Peyer's patch (tissue), 4 donors: ENCODE results near the gene B3GLCT.

Experiments
- POLR2A ChIP-seq, 2 donors: fragments of 450-650 bp; IDR thresholded peaks; one replicate each; pipeline ENCODE4 v1.5.1; 2017; ENCODE audit warnings: antibody characterized with exemption in 2 of 2, mild to moderate bottlenecking in 2 of 2, moderate library complexity in 2 of 2
- TF ChIP-seq, protein P1 (sequence below), 6 experiments: fragments of 450-650 bp in 4 of 6; fragments of 200-600 bp in 2 of 6; sonication (generic) in 1 of 6; IDR thresholded peaks; one replicate each; pipeline ENCODE4 v1.5.1; 2017 to 2019; ENCODE audit warnings: antibody characterized with exemption in 6 of 6, mild to moderate bottlenecking in 3 of 6, moderate library complexity in 1 of 6

DNA sequence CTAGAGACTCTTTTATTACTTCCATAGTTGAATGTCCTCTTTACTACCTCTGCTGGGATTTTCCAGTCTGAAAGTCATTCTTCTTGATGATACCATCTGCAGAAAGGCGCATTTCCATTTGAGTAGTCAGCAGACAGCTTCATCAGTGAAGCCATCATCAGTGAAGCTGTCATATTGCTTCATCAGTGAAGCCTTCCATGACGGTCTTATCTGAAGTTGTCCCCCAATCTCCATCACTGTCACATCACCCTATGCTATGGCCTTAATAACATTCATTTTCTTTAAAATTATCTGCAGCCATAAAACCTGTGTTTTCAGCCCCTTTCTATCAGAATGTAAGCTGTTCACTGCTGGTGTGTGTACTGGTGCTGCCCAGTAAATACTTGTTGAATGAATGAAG lies 151.6 kb downstream of the B3GLCT start:
- TF ChIP-seq, protein P1, sequence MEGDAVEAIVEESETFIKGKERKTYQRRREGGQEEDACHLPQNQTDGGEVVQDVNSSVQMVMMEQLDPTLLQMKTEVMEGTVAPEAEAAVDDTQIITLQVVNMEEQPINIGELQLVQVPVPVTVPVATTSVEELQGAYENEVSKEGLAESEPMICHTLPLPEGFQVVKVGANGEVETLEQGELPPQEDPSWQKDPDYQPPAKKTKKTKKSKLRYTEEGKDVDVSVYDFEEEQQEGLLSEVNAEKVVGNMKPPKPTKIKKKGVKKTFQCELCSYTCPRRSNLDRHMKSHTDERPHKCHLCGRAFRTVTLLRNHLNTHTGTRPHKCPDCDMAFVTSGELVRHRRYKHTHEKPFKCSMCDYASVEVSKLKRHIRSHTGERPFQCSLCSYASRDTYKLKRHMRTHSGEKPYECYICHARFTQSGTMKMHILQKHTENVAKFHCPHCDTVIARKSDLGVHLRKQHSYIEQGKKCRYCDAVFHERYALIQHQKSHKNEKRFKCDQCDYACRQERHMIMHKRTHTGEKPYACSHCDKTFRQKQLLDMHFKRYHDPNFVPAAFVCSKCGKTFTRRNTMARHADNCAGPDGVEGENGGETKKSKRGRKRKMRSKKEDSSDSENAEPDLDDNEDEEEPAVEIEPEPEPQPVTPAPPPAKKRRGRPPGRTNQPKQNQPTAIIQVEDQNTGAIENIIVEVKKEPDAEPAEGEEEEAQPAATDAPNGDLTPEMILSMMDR (IDR thresholded peaks at IDR 0.05), result no peak
- no peak for TF ChIP-seq POLR2A (IDR thresholded peaks at IDR 0.05)
